Measurements from ENCODE around the gene KRTAP3-1. TPM values are rescaled to one million over a fixed set of nuclear protein-coding genes. Genes with fewer than 3 reads are reported as not detected.

KRTAP3-1 gene
- total and polyA plus RNA-seq, 2 donors (not counting 3 experiments of a cell fraction or from before 2014, with no cell fraction given) = not detected

DNA sequence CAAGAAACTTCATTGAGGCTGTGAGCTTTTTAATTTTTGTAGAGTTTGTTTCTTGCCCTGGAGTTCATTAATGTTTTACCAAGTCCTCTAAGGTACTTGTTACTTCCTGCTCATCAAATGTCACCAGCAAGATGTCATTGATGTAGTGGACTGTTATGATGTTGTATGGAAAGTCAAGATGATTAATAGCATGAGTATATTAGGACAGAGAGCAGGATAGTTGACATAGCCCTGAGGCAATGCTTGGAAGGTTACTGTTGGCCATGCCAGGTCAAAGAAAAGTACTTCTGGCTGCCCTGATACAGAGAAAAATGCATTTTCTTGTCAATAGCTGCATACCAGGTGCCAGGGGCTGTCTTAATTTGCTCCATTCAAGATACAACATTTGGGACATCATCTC, 11.4 kb upstream of the KRTAP3-1 start:
- no peaks in the 10 kb centered on the region for H3K4me1 ChIP-seq (ENCODE audit: control insufficient read depth, extremely low read depth, insufficient read depth, low read length)
- no peak overlapping the region for H3K27ac ChIP-seq (ENCODE audit: insufficient read depth, low read depth, low read length)
- no peak overlapping the region for H3K4me2 ChIP-seq (ENCODE audit: insufficient read depth, low read length)
- H4K20me1 ChIP-seq (replicated peaks; ENCODE audit: control insufficient read depth, extremely low read depth, insufficient read depth, low read length) = no peaks in the 10 kb centered on the region
- CTCF ChIA-PET = no interaction called here
- no TSS peak for BruUV-seq (replicated peaks)
- H3K27me3 ChIP-seq (ENCODE audit: control insufficient read depth in 2 of 2, insufficient read depth in 2 of 2, low read length in 2 of 2) = peaks cover 0 to 2% of the 10 kb centered on the region in 2 experiments
- H3K9ac ChIP-seq (replicated peaks; ENCODE audit: extremely low read depth, insufficient read depth, low read length) = no peak overlapping the region
- DNase-seq (ENCODE audit: low read depth, low spot score) = no peak
- no peaks in the 10 kb centered on the region for H3K36me3 ChIP-seq (ENCODE audit: control insufficient read depth in 2 of 2, extremely low read depth in 1 of 2, insufficient read depth in 2 of 2, low read length in 2 of 2)
- TF ChIP-seq POLR2AphosphoS5 (IDR thresholded peaks at IDR 0.05; ENCODE audit: insufficient read depth, low read depth, low read length) (no peak), JUN (IDR thresholded peaks at IDR 0.05; ENCODE audit: borderline replicate concordance, insufficient read depth, insufficient read length, low read depth) (no peak), FOS (IDR thresholded peaks at IDR 0.05; ENCODE audit: borderline replicate concordance, insufficient read depth, low read length) (no peak), EZH2 (IDR thresholded peaks at IDR 0.05; ENCODE audit: borderline replicate concordance, low read depth, low read length, severe bottlenecking) (no peak), MYC (IDR thresholded peaks at IDR 0.05; ENCODE audit: low read depth, low read length) (no peak), GATA2 (IDR thresholded peaks at IDR 0.05; ENCODE audit: insufficient read depth, insufficient read length, low read depth, low read length) (no peak), POLR2A (IDR thresholded peaks at IDR 0.05; ENCODE audit: low read depth, low read length) (no peak)
- TF ChIP-seq, protein P1, sequence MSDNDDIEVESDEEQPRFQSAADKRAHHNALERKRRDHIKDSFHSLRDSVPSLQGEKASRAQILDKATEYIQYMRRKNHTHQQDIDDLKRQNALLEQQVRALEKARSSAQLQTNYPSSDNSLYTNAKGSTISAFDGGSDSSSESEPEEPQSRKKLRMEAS (IDR thresholded peaks at IDR 0.05; ENCODE audit: insufficient read depth, insufficient read length) = no peak
- TF ChIP-seq, protein P2, sequence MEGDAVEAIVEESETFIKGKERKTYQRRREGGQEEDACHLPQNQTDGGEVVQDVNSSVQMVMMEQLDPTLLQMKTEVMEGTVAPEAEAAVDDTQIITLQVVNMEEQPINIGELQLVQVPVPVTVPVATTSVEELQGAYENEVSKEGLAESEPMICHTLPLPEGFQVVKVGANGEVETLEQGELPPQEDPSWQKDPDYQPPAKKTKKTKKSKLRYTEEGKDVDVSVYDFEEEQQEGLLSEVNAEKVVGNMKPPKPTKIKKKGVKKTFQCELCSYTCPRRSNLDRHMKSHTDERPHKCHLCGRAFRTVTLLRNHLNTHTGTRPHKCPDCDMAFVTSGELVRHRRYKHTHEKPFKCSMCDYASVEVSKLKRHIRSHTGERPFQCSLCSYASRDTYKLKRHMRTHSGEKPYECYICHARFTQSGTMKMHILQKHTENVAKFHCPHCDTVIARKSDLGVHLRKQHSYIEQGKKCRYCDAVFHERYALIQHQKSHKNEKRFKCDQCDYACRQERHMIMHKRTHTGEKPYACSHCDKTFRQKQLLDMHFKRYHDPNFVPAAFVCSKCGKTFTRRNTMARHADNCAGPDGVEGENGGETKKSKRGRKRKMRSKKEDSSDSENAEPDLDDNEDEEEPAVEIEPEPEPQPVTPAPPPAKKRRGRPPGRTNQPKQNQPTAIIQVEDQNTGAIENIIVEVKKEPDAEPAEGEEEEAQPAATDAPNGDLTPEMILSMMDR (IDR thresholded peaks at IDR 0.05; ENCODE audit: extremely low read depth in 1 of 2, insufficient read depth in 1 of 2, low read depth in 1 of 2, low read length in 2 of 2) = no peak
- H3K9me1 ChIP-seq (replicated peaks; ENCODE audit: control insufficient read depth, extremely low read depth, insufficient read depth, low read length) = no peaks in the 10 kb centered on the region
- POLR2A ChIA-PET = no interaction called here
- no peak overlapping the region for H3K4me3 ChIP-seq (replicated peaks in 1 of 3; ENCODE audit: insufficient read depth in 1 of 3, low read depth in 1 of 3, low read length in 3 of 3)
- dilution Hi-C loops (cut with MboI; ENCODE audit: extremely low pct_ligation_motif_present, low sequenced_read_pairs) (no loop called here), intact Hi-C loops (cut with micrococcal nuclease) (loop anchor here (10.0 kb wide), 1 partner anchor 746 kb away; no protein-coding TSS in a partner anchor)
- H2AFZ ChIP-seq (ENCODE audit: low read depth, low read length) = no peak overlapping the region
- H3K9me3 ChIP-seq (replicated peaks; ENCODE audit: control insufficient read depth, insufficient read depth, low read length) = no peaks in the 10 kb centered on the region
- H3K79me2 ChIP-seq (ENCODE audit: control insufficient read depth, insufficient read depth, low read length) = no peaks in the 10 kb centered on the region
- no peak for FAIRE-seq
